HG02852 (cell line): Measurements from ENCODE around the gene FOXC1.

Experiments
- ATAC-seq: cut with Tn5 transposase; IDR thresholded peaks from one replicate; pipeline ENCODE4 v1.9.1; 2021; ENCODE audit warnings: mild to moderate bottlenecking, moderate library complexity; ENCODE audit not compliant: unreplicated experiment

FOXC1 gene

GRCh38 chr6:1622851-1623768 lies 13.4 kb downstream of the FOXC1 start:
- no peak for ATAC-seq

GRCh38 chr6:1623769-1624057 lies 14.0 kb downstream of the FOXC1 start:
- ATAC-seq = no peak

- peak; percentile 61 for ATAC-seq
Measured at GRCh38 chr6:1624058-1624850, 14.5 kb downstream of the FOXC1 start.

DNA sequence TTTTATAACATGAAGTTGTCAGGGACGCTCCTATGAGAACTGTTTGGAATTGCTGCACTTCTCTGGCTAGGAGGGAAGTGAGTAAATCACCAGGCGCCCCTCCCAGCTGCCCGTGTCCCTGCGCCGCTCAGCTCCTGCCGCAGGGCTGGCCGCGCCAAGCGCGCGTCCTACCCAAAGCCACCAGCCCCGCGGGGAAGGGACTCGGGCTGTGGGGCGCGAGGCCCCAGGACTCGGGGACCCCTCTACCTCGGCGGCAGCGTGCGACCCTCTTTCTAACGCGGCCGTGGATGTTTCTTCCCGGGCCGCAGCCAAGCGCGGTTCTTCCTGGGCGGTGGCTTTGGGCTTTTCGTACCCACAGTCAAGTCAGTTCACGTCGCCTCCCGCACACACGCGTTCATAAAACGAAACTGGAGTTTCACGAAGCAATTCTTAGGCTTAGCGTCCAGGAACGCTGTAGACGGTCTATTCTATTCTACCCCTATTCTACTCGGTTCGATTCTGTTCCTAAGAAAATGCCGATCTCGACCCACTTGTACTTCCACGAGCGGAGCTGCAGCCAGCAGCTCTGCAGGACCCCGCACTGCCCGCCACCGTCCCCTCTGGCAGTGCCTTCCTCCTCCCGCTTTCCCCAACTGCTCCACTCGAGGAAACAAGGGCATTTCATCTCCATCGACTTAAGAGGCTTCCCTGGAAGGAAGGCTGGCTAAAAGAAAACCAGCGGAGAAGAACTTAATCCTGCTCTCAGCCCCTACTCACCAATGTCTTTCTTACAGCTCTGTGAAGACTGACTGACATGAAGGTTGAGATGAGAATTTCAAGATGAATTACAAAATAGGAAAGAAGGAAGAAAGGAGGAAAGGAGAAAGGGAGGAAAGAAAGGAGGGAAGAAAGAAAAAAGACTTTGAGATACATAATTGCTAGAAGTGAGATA lies 15.4 kb downstream of the FOXC1 start:
- peak; percentile 37 for ATAC-seq

DNA sequence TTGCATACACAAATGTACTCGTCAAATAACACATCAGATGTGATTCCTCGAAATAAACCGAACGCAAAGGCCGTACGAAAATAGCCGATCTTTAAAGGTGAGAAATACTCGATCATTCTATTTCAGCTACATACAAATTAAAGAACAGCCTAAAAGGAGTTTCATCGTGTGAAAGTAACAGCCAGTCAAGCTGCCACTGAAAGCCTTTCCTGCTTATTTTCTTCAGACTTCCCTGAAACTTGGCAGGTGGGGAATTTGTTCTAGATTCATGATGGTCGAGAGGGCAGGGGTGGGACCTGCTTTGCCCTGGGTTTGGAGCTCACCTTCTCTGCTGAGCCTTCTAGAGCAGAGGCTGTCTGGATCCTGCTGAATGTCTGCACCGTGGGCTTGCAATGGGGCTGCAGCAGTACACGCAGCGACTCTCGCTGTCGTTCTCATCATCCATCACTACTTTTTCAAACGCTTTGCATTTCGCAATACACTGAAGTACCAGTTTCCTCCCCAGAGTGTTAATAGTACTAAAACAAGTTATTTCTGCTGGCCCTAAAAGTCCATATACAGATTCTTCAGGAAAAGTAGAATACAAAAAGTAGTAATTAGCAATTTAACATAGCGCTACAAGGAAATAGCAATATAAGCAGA lies 16.2 kb downstream of the FOXC1 start:
- ATAC-seq = no peak

GRCh38 chr6:1626481-1626880 lies 16.8 kb downstream of the FOXC1 start:
- ATAC-seq = no peak

DNA sequence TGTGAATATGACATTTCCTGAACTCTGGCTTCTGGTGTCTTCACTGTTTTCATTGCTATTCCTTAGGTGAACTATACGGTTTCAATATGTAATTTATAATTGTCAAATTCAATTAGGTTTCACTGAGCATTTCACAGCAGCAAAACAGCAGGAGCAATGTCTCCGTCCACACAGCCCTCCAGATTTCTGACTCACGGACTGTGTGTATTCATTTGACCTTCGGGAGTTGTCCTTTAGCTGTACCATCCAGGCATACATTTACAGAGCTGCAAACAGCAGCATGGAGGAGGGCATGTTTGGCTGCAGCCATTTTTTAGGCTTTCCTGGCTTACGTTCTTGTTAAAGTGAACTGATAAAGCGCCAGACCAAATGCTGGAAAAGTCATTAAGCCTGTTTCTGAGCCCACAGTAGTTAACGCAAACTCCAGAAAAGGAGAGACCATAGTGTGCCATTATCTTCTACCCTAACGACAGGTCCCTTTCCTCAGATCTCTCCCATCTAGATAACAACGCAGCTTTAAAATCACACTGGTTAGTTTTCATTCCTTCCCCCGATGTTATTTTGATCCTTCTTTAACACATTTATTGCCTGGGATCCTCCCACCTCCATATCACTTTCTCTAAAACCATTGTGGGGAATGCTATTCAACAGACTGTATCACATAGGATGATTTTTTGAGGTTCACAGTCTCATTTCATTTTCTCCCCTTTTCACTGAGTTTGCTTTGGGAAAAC lies 18.3 kb downstream of the FOXC1 start:
- ATAC-seq = no peak

- no peak for ATAC-seq
Measured at GRCh38 chr6:1629316-1629715, 19.6 kb downstream of the FOXC1 start.

DNA sequence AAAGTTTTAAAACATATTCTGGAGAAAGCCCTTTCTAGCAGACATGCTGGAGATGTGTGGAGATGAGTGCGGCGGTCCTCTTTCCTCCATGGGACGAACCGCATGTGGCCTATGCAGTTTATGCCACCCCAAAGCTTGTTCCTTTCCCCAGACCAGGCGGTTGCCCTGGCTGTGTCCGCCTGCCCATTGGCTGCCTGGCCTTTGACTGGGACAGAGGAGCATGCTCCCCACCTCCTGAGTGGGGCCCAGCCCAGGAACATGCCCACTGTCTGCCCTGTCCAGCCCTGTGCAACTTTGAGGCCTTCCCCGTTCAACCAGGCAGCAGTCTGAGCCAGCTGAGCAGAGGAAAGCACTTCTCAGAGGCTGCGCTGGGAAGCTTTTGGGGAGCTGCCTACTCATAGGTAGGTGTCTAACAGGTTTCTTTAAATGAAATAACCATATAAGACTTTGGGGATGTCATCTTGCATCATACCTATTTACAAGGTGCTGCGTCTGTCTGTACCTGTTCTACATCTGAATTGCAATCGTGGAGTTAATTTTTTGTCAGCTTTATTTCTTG lies 20.6 kb downstream of the FOXC1 start:
- no peak for ATAC-seq

- no peak for ATAC-seq
Measured at GRCh38 chr6:1630771-1631217, 21.1 kb downstream of the FOXC1 start.

DNA sequence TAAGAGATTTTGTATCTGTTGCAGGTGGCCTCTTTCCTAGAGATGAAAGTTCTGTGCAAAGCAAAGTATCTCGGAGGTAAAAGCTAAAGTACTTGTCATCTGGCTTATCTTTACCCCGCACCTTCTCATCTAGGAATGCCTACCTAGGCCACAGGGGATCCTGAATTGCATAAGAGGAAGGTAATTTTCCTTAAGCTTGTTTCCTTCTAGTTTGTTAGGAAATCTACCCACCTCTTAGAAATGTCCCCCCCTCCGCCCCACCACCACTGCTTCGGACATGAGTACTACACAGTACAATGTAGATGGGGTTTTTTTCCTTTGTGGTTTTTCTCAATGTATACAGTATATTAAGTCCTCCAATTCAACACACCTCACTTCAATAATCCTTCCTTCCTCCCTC lies 21.5 kb downstream of the FOXC1 start:
- ATAC-seq = no peak

DNA sequence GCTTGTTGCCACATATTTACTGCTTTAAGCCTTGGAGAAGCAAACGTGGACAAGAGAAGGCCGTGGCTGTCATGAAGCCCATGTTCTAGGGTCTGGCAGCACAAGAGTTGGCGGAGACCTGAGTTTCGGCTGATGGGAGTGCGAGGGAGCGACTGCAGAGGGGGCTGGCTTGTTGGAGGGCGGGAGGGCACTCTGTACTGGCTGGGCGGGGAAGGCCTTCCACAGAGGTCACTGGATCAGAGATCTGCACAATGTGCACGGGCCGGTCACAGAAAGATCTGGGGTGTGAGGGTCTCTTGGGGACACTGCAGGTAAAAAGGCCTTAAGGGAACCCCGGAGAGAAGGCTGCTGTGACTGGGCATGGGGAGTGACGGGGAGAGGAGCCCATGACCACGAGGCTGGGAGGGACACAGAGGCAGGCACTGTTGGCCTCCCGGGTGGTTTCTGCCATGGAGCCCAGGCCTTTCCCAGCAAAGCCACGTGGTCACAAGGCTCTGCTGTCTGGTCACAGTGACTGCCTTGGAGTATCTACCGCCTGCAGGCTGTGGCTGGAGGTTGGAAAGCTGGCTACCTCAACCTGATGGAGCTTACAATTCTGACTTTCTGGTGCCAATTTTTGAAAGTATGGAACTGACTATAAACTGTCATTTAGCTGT lies 23.8 kb downstream of the FOXC1 start:
- no peak for ATAC-seq

DNA sequence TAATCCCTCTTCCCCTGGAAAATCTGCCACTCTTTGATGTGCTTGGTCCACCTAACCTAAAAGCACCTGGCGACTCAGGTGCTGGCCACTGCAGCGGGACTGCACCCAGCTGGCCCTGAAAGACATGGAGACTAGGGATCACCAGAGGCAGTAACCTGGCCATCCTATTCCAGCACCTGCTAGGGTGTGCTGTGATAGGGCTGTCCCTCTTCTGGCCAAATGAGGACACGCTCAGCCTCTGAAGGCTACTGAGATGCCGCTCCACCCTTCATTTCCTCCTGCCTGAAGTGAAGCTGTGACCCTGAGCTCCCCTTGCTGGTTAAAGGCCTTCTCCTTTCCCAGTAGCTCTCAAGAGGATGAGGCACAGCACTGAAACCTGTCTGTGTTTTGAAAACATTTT lies 24.4 kb downstream of the FOXC1 start:
- no peak for ATAC-seq

DNA sequence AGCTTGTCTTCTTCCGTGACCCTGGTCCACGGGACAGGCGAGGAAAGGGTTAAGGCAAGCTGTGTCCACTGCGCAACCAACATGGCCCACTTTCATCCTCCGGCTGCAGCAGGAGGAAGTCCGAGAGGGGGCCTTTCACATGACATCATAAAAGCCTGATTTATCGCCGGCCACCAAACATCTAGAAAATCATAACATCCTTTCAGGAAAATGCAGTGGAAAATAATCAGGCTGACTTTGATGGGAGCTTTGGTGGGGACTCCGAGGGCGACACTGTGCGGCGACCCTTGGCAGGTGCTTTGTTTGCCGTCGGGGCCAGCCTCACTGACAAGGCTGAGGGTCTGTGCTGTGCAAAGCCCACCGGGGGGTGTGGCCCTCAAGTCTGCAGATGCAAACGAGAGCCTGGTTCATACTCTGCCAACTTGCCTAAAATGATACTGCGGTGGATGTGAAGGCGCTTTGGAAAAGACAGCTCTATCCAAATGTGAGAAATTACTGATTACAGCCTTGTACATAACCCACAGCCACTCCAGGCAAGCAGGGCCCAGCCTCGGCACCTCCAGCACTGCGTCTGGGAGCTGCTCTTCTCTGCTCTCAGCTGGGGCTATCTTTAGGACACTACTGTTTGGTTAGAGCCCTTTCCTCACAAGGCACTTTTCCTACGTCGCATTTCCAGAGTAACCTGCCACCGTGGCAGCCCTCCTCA lies 25.7 kb downstream of the FOXC1 start:
- ATAC-seq = no peak

GRCh38 chr6:1636272-1636825 lies 26.6 kb downstream of the FOXC1 start:
- ATAC-seq = no peak

GRCh38 chr6:1636971-1637871 lies 27.5 kb downstream of the FOXC1 start:
- no peak for ATAC-seq

DNA sequence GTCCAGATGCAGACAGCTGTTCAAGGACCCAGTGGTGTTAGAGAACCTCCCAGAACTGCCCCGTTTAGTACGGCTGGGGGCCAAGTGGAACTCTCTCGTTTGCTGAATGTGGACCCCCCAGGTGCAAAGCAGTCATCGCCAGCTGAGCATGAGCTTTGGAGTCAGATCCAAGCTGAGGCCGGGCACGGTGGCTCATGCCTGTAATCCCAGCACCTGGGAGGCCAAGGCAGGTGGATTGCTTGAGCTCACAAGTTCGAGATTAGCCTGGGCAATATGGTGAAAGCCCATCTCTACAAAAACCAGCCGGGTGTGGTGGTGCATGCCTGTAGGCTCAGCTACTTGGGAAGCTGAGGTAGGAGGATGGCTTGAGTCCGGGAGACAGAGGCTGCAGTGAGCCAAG lies 29.7 kb downstream of the FOXC1 start:
- ATAC-seq = no peak
